Kidney (tissue), 14 donors: ENCODE data around the gene BSX. TPM values are rescaled to one million over a fixed set of nuclear protein-coding genes. Genes with fewer than 3 reads are reported as not detected.
A peak's percentile ranks its signal among the peaks of the same experiment; 100 is the strongest.

Experiments
- DNase-seq, 5 donors: peaks; one replicate each; pipeline ENCODE4 v3.0.0-alpha.2; 2013 to 2020
- FAIRE-seq: peaks from 2 replicates; lab custom pipeline; 2012; peaks lifted over from hg19 to GRCh38; lab: Jason Lieb, UNC
- H3K27ac ChIP-seq, 2 donors: one replicate each; pipeline ENCODE4 v1.7.0; 2013; ENCODE audit warnings: low read depth in 2 of 2, low read length in 2 of 2, inconsistent platforms in 1 of 2
- H3K27me3 ChIP-seq: one replicate; pipeline ENCODE4 v1.7.1; 2013; ENCODE audit warnings: low read length, inconsistent platforms; ENCODE audit not compliant: control insufficient read depth, insufficient read depth
- H3K36me3 ChIP-seq, 3 donors: one replicate each; pipeline versions ENCODE4 v1.7.0 to v1.7.1; 2013; ENCODE audit warnings: low read length in 3 of 3, control low read depth in 1 of 3, inconsistent platforms in 1 of 3; ENCODE audit not compliant: insufficient read depth in 3 of 3, control insufficient read depth in 2 of 3
- H3K4me1 ChIP-seq, 3 donors: one replicate each; pipeline versions ENCODE4 v1.7.0 to v1.7.1; 2013; ENCODE audit warnings: low read length in 3 of 3, inconsistent platforms in 1 of 3, low read depth in 1 of 3; ENCODE audit not compliant: control insufficient read depth in 2 of 3, insufficient read depth in 2 of 3
- H3K4me3 ChIP-seq, 3 donors: one replicate each; pipeline versions ENCODE4 v1.7.0 to v1.8.1; 2013; ENCODE audit warnings: low read length in 3 of 3, control low read depth in 1 of 3, inconsistent platforms in 1 of 3
- H3K9ac ChIP-seq, 3 donors: one replicate each; pipeline versions ENCODE4 v1.7.0 to v1.7.1; 2013; ENCODE audit warnings: low read length in 3 of 3, control low read depth in 1 of 3, inconsistent platforms in 1 of 3
- H3K9me3 ChIP-seq, 3 donors: one replicate each; pipeline versions ENCODE4 v1.7.0 to v1.7.1; 2013; ENCODE audit warnings: low read length in 3 of 3, control low read depth in 1 of 3, inconsistent platforms in 1 of 3; ENCODE audit not compliant: control insufficient read depth in 2 of 3, insufficient read depth in 1 of 3
- intact Hi-C: fragments of 100-400 bp; cut with DNase I; formaldehyde crosslinking; loops from one replicate; pipeline ENCODE4 v1.11.1; 2022
- polyA plus RNA-seq: library from polyadenylated mRNA; stranded (reverse); fragments of 350-450 nt; fragmentation: Illumina TruSeq; extraction: RNeasy Lipid Tissue Mini Kit (QIAGEN cat#74804); gene quantifications from one replicate; pipeline ENCODE4 v1.2.3, GENCODE V29; 2014; ENCODE audit warnings: low read depth, low replicate concordance; ENCODE audit not compliant: insufficient read depth
- total RNA-seq: library from RNA; stranded (reverse); fragmentation: NEBNext Ultra II Directional; extraction: Animal tissue kit (Norgen Biotek cat#: 25700); gene quantifications from one replicate; pipeline ENCODE4 v1.2.1, GENCODE V29; 2021
- TF ChIP-seq, protein P1 (sequence below): IDR thresholded peaks from 3 replicates; pipeline ENCODE4 v1.5.1; 2012; ENCODE audit warnings: mild to moderate bottlenecking, moderate library complexity, borderline replicate concordance; ENCODE audit not compliant: insufficient read depth; ENCODE audit errors: extremely low read depth
- donor health status: control.
- donor health status: control.
- donor health status: control.
- donor health status: control.
- donor health status: control.
- donor health status: DM: yes; HTN: yes; CAD: no.
- donor health status: Normal renal cell carcinoma (clear cell type).

BSX gene
- total and polyA plus RNA-seq, 2 donors from 2014 or later, result not detected

DNA sequence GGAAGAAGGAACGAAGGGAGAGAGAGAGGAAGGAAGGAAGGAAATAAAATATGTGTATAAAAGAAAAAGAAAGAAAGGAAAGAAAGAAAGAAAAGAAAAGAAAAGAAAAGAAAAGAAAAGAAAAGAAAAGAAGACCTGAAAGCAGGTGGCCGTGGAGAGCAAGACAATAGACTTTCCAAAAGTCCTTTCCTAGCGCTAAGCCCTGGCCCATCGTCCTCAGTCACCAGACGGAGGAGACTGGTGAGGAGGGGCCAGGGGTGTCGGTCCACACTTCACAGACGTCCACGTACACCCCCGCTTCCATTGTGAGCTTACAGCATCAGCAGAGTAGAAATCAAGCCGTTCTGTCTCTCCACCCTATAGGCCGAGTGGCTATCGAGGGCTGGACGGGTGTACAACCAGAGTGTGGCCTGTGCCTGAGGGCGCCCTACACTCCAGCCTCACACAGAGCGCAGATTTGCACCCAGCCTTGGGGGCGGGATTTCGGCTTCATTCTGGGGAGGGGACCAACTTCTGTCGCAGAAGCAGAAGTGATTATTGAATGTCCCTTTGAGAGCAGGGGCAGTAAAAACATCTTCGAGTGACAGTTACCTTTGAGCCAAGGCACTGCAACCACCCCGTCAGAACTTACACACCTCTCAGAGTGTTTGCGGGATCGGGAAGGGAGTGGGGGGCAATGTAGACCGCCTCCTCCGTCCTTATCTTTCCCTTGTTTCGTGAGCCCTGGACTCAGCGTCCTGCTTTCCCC, 2.0 kb upstream of the BSX start:
- no peaks in the 10 kb centered on the region for H3K9me3 ChIP-seq
- FAIRE-seq, result no peak
- peak overlapping the region in 1 of 3 donors; percentile 60 for H3K4me3 ChIP-seq
- H3K4me1 ChIP-seq, result peaks cover 0 to 5% (median 0%) of the 10 kb centered on the region in 3 donors
- TF ChIP-seq, protein P1, sequence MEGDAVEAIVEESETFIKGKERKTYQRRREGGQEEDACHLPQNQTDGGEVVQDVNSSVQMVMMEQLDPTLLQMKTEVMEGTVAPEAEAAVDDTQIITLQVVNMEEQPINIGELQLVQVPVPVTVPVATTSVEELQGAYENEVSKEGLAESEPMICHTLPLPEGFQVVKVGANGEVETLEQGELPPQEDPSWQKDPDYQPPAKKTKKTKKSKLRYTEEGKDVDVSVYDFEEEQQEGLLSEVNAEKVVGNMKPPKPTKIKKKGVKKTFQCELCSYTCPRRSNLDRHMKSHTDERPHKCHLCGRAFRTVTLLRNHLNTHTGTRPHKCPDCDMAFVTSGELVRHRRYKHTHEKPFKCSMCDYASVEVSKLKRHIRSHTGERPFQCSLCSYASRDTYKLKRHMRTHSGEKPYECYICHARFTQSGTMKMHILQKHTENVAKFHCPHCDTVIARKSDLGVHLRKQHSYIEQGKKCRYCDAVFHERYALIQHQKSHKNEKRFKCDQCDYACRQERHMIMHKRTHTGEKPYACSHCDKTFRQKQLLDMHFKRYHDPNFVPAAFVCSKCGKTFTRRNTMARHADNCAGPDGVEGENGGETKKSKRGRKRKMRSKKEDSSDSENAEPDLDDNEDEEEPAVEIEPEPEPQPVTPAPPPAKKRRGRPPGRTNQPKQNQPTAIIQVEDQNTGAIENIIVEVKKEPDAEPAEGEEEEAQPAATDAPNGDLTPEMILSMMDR, result no peak
- H3K27ac ChIP-seq, result no peak overlapping the region
- peak in 1 of 5 donors; percentile 35 for DNase-seq
- H3K36me3 ChIP-seq, result no peaks in the 10 kb centered on the region
- intact Hi-C loops, result no loop called here
- H3K9ac ChIP-seq, result no peak overlapping the region
- H3K27me3 ChIP-seq, result peaks cover 67% of the 10 kb centered on the region

- Histone ChIP-seq H3K27ac (no peak overlapping the region), H3K9me3 (no peaks in the 10 kb centered on the region), H3K4me3 (no peak overlapping the region), H3K9ac (no peak overlapping the region), H3K4me1 (peaks cover 0 to 14% (median 0%) of the 10 kb centered on the region in 3 donors), H3K27me3 (peaks cover 81% of the 10 kb centered on the region), H3K36me3 (no peaks in the 10 kb centered on the region)
- FAIRE-seq, result no peak
- intact Hi-C loops, result no loop called here
- TF ChIP-seq, protein P1, result no peak
- DNase-seq, result no peak
Observed at GRCh38 chr11:122979815-122980595, 1.6 kb downstream of the BSX start.

DNA sequence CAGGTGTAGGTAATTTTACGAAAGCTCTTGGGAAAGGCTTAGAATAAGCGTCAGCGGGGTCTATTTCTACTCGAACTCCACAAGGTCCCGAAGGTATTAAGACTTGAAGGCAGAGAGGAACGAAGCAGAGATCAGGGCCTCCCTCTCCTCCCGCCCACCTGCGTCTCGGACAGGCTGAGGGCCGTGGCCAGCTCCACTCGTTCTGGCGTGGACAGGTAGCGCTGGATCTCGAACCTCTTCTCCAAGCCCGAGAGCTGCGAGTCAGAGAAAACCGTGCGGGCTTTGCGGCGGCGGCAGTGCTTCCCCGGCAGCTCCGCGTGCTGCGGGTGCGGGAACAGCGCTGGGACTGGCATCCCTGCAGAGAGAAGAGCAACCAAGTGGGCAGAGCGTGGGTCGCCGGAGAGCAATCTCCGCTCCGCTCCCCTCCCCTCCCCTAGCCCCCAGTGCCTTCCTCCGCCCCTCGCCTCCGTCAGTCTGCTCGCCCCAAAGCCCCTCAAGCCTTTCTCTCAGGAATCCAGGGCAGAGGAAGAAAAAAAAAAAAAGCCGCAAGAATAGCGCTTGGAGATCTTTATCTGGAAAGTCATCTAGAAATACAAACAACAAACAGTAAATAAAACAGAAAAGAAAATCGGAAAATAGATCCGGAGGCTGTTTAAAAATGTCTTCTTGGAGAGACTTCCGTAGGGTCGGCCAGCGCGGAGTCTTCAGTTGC, 2.4 kb downstream of the BSX start:
- Histone ChIP-seq H3K27me3 (peaks cover 86% of the 10 kb centered on the region), H3K4me3 (no peak overlapping the region), H3K4me1 (peaks cover 0 to 14% (median 0%) of the 10 kb centered on the region in 3 donors), H3K36me3 (no peaks in the 10 kb centered on the region), H3K27ac (no peak overlapping the region), H3K9me3 (no peaks in the 10 kb centered on the region), H3K9ac (no peak overlapping the region)
- DNase-seq, result peak in 2 of 5 donors; percentile 11 to 31
- intact Hi-C loops, result no loop called here
- TF ChIP-seq, protein P1, result no peak
- no peak for FAIRE-seq
